Testis (tissue), 2 donors: ENCODE measurements around the gene GRK4.

ENCODE experiments used
- POLR2A ChIP-seq: fragments of 450-650 bp; IDR thresholded peaks from one replicate; pipeline ENCODE4 v1.6.1; 2017; ENCODE audit warnings: antibody characterized with exemption, mild to moderate bottlenecking, moderate library complexity
- TF ChIP-seq, protein P1 (sequence below), 3 experiments: fragments of 450-650 bp in 2 of 3; fragments of 200-600 bp in 1 of 3; sonication (generic) in 1 of 3; IDR thresholded peaks; one replicate each; pipeline ENCODE4 v1.5.1; 2016 to 2019; ENCODE audit warnings: antibody characterized with exemption in 3 of 3, mild to moderate bottlenecking in 2 of 3, moderate library complexity in 1 of 3

DNA sequence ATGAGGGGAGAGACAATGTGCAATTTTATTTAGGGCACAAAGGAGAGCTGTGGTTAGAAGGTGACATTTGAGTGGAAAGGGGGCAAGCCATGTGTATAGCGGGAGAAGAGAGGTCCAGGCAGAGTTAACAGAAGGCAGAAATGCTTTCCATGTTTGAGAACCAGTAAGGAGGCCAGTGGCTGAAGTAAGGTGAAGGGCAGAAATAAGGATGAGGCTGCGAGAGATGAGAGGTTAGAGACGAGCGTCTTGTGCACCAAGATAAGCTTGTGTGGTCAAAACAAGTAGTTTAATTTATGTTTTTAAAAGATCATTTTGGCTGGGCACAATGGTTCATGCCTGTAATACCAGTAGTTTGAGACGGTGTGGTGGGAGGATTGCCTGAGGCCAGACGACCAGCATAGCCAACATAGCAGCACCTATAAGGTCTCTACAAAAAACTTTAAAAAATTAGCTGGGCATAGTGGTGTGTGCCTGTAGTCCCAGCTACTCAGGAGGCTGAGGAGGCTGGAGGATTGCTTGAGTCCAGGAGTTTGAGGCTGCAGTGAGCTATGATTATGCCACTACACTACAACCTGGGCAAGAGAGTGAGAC is 119.6 kb downstream of the GRK4 start:
- no peak for TF ChIP-seq POLR2A
- TF ChIP-seq, protein P1, sequence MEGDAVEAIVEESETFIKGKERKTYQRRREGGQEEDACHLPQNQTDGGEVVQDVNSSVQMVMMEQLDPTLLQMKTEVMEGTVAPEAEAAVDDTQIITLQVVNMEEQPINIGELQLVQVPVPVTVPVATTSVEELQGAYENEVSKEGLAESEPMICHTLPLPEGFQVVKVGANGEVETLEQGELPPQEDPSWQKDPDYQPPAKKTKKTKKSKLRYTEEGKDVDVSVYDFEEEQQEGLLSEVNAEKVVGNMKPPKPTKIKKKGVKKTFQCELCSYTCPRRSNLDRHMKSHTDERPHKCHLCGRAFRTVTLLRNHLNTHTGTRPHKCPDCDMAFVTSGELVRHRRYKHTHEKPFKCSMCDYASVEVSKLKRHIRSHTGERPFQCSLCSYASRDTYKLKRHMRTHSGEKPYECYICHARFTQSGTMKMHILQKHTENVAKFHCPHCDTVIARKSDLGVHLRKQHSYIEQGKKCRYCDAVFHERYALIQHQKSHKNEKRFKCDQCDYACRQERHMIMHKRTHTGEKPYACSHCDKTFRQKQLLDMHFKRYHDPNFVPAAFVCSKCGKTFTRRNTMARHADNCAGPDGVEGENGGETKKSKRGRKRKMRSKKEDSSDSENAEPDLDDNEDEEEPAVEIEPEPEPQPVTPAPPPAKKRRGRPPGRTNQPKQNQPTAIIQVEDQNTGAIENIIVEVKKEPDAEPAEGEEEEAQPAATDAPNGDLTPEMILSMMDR (IDR thresholded peaks at IDR 0.05) = no peak
